Ecto neural progenitor cell (in vitro differentiated cells): ENCODE measurements around the gene SERGEF.

Experiments
- DNase-seq: peaks from one replicate; pipeline ENCODE4 v3.0.0-alpha.2; 2018; ENCODE audit warnings: low spot score

Gene SERGEF

GRCh38 chr11:17748761-17749721, 263.8 kb downstream of the SERGEF start:
- no peak for DNase-seq

DNA sequence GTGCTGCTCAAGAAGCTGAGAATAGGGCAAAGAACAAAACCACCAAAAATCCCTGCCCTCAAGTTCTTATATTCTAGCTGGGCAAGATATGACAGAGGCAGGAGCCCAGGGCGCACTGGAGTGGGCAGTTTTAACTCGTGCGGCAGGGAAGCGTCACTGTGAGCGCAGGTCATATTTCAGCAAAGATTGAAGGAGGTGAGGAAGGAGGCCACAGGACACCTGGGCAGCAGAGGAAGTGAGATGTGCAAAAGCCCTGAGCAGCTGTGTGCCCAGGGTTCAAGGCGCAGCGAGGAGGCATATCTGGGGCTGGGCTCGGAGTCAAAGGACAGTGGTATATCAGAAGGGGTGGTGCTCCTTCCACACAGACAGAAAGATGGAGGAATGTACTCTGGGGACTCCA, 264.8 kb downstream of the SERGEF start:
- no peak for DNase-seq

DNA sequence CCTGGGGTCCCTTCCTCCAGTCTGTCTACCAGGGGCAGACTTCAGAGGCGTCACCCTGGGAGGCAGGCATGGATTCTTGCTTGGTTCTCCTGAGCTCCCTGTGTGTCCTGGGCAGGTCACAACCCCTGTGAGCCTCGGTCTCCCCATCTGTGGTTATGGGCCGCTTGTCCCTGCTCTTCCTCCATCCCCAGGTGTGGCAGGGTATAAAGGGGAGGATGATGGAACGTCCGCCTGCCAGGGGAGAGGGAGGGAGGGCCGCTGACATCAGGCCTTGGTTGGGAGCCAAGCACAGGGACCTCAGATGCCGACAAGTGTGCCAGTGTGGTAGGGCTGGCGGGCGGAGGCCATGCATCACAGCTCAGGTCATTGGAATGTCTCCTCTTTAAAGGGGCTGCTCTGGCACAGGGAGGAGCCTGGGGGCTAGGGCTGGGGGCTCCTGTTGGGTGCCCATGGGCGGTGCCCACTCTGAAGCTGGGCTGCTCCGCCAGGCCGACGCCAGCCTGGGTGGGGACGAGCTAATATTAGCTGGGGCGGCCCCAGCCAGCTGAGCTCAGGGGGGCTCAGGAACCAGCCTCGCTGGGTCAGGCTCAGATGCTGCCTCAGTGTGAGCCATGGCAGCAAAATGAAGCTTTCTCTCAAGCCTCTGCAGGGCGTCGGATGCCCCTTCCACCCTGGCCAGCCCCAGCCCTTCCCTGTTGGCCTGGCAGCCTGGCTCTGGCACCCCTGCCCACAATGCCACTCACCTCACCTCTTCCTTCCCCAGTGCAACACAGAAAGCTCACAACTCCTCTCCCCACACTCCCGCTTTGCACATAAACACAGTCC, 265.5 kb downstream of the SERGEF start:
- no peak for DNase-seq

DNA sequence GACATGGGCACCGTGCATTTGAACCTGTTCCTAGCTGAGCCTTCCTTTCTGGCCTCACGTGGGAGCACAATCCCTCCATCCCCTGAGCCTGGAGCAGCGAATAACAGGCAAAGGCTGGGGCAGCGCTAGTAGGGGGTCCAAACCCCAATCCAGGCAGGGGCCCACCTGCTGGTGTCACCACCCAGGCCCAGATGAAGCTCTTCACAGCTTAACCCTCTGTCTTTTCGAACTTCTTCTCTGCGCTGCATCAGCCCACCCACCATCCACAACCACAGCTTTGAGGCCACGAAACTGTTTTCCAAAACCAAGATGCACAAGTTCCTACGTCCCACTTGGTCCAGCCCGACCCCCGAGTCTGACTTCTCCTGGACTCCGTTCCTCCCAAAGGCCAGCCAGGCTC, 266.8 kb downstream of the SERGEF start:
- no peak for DNase-seq

DNA sequence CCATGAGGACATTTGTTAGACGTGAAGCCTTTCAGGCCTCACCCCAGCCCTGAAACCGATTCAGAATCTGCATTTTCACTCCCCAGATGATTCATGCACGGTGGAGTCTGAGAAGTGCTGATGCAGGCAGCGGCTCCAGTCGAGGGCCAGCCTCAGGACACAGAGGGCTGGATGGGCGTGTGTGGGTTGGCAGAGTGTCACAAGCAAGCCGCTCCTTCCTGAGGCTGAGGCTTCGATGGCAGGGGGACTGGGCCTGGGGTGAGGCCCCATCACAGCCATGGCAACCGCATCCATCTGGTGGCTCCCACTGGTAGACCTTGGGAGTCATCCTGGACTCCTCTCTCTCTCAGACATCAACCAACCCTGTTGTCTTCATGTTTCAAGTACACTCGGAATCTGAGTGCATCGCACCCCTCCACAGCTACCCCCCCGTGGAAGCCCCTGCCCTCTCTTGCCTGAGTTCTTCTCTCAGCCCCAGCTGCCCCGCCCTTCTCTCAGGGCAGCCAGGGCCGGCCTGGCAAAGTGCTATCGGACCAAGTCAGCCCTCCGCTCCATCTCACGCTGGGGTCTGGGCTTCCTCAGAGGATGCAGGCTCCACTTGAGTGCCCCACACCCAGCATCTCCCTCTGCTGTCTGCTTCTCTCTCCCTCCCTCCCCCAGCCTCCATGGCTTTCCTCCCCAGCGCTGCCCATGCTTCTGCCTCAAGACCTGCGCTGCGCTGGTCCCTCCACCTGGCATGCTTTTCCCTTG, 267.6 kb downstream of the SERGEF start:
- no peak for DNase-seq

DNA sequence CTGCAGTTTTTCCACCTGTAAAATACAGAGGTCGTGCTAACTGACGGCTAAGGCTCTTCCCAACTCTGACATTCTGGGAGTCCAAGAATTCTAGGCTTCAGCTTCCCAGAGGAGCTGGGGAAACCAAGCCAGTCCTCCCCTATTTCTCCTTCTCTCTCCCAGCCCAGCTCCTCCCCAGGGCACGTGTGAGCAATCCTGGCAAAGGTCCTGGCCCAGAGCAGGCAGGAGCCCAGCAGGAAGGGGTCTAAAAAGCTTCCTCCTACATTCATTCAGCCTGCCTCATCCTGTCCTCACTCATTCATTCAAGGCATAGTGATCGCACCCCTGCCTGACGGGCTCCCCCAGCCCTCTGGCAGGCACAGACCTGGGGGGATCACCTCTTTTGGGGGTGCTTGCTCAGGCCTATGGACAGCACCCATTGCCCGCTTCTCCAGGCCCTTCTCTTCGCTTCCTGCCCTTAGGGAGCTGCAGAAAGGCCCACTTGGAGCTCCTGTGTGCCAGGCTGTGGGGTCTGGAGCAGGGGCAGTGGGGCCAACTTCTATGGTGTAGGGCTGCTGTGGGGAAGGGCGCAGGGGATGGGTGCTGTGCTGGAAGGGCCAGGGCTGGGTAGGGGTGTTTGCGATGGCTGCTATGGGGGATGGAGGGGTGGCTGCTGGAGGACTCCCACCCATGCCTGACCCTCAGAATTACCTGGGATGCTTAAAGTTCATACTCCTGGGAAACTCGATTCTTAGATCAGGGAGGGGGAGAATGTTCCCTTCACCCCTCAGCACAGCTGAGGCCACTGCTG, 268.5 kb downstream of the SERGEF start:
- no peak for DNase-seq

GRCh38 chr11:17743808-17744119, 269.1 kb downstream of the SERGEF start:
- no peak for DNase-seq

DNA sequence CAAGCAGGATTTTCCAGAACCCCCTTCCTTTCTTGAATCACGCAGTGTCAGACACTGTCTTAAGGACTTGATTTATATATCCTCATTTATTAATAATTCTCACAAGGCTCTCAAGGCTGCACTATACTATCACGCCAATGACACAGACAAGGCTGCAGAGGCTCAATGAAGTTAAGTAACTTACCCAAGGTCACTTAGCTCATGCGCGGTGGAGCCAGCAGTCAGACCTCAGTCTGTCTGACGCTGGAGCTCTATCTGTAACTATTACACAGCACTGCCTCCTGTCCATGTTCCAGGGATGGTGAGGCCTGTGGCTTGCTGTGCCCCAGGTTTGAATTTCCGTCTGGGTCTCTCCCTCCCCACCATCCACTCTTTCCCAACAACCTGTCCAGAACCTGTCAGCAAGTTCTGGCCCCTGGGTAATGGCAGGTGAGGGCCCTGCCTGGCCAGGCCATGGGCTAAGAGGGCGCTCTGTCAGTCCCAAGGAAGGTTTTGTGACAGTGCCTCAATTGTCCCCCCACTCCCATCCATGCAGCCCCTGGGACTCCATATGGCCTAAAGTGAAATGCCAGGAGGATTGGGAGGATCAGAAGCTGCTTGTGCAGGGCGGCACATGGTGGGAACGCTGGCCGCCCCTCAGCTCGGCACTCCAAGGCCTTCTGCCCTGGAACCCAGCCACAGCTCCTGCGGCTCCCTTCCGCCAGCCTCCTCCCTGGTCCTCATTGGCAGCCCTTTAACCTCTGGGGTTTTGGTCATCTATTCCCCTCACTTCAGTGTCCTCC, 269.6 kb downstream of the SERGEF start:
- DNase-seq = no peak

- DNase-seq = no peak
Measured at GRCh38 chr11:17742019-17742418, 270.8 kb downstream of the SERGEF start.

DNA sequence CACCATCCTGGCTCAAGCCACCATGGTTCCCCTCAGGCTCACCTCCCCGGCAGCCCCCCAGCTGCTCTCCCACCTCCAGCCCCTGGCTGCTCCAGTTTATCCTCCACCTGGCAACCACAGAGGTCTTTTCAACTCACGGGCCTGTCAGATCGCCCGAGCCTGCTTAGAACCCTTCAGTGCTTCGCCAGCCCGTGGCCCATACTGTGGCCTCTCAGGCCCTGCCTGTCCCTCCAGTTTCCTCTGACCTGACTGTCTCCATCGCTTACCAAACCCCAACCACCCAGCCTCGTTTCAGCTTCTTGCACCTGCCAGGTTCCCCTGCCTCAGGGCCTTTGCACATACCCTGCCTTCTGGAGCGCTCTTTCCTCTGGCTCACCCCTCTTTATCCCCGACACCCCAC, 271.4 kb downstream of the SERGEF start:
- DNase-seq = no peak

DNA sequence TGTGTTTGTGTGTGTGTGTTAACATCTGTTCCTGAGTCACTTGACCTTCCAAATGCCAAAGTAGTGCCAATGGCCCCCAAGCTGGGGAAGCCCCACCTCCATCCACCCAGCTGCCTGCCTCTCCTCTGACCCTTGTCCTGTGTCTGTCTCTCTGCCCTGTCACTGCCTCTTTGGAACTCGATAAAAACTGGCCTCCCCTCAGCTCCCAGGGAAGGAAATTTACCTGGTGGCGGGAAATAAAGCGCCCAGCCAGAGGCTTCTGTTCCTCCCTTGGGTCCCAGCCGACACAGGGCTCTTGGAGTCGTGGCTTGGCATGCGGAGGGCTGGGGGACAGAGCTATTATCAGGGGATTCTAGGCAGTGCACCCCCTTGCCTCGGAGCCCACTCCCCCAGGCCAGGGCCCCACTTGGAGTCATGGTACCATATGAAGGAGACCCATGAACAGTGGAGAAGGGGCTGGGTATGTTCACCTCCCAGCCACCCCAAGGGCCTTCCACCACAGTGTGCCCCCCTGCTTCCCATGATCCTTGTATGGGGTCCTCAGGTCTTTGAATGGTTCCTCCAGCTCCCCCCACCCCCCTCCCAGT, 272.1 kb downstream of the SERGEF start:
- DNase-seq = no peak

DNA sequence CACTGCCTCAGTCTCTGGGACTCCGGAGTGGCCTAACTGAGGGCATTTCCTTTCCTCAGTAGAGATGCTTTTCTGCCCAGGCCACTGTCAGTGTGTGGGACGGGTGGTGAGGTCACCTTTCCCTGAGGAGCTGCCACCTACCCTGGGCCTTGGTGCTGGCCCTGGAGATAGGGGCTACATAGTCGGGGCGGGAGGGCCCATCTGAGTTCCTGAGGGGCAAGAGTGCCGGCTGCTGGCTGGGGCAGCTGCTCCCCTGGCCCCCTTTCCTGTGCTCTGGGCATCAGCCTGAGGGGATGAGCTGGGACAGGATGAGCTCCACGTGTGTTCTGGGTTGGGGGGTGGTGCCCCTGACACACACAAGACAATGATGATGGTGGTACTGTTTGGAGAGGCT, 272.9 kb downstream of the SERGEF start:
- no peak for DNase-seq

- DNase-seq = no peak
Measured at GRCh38 chr11:17738151-17738973, 274.5 kb downstream of the SERGEF start.
